ENCODE data around the gene AMZ2. TPM values are rescaled to one million over a fixed set of nuclear protein-coding genes. Genes with fewer than 3 reads are reported as not detected.

AMZ2 gene
- polyA plus RNA-seq, 3 donors = 34.0 to 67.6 (median 67.2) TPM

DNA sequence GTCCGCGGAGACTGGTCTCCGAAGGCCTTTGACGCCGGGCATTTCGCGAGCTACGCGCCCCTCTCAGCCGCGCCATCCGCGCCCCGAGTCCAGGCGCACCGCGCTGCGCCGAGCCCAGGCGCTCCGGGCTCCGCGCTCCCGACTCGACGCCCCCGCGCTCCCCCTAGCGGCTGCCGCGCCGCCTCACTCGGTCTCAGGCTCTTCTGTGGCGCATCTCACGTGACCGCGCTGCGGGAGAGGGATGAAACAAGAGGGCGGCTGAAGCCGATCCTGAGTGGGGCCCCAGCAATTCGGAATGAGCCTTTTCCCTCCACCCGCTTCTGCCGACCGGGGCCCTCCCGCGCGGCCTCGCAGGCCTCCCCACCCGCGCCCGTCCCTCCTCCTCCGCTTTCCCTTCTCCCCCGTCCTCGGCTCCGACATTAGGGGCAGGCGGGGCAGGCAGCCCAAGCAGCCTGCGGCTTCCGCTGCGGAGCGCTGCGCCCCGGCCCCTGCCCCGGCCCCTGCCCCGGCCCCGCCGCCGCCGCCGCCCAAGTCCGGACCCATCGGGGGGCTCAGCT, 42.5 kb upstream of the AMZ2 start:
- Histone ChIP-seq H2AFZ (ENCODE audit: insufficient read depth, low read depth, low read length, poor library complexity, severe bottlenecking) (peak overlapping the region; percentile 79), H3K4me2 (replicated peaks; ENCODE audit: extremely low read depth, low read length, poor library complexity, severe bottlenecking) (peak overlapping the region; percentile 79), H3K4me1 (ENCODE audit: control insufficient read depth in 1 of 2, insufficient read depth in 2 of 2, low read length in 2 of 2) (peaks cover 25 to 34% of the 10 kb centered on the region in 2 donors), H3K27ac (ENCODE audit: low read depth in 1 of 2, low read length in 2 of 2) (peak overlapping the region; percentile 49 to 74), H3K79me2 (ENCODE audit: insufficient read depth, low read length) (no peaks in the 10 kb centered on the region), H3K4me3 (replicated peaks in 1 of 3; ENCODE audit: low read depth in 2 of 3, low read length in 3 of 3) (peak overlapping the region; percentile 69 to 93 (median 80)), H3K9me3 (replicated peaks in 1 of 2; ENCODE audit: control insufficient read depth in 1 of 2, insufficient read depth in 1 of 2, low read length in 2 of 2) (no peaks in the 10 kb centered on the region), H3K27me3 (ENCODE audit: control insufficient read depth in 2 of 2, insufficient read depth in 2 of 2, low read length in 2 of 2) (peaks cover 7 to 32% of the 10 kb centered on the region in 2 donors), H4K20me1 (ENCODE audit: insufficient read depth, low read length) (no peaks in the 10 kb centered on the region), H3K9ac (ENCODE audit: insufficient read depth, low read length, poor library complexity, severe bottlenecking) (peak overlapping the region; percentile 75), H3K36me3 (replicated peaks in 1 of 2; ENCODE audit: control insufficient read depth in 1 of 2, insufficient read depth in 2 of 2, low read length in 2 of 2) (peaks cover 0 to 4% of the 10 kb centered on the region in 2 donors)
- Mint-ChIP-seq H3K27me3 (ENCODE audit: low read depth in 3 of 3) (peaks cover 37 to 58% (median 45%) of the 10 kb centered on the region in 3 donors), H3K4me3 (peak overlapping the region; percentile 90), H3K36me3 (peaks cover 8 to 16% of the 10 kb centered on the region in 2 donors), H3K9me3 (peaks cover 0 to 7% (median 0%) of the 10 kb centered on the region in 7 donors), H3K27ac (peak overlapping the region in 6 of 7 donors; percentile 75 to 92 (median 84)), H3K4me1 (peaks cover 24% of the 10 kb centered on the region)
- peak; percentile 84 to 88 (median 88) for DNase-seq
- under 1% methylated on average over 64 of the region's 71 CpGs for WGBS (ENCODE audit: insufficient coverage)
- intact Hi-C loops (cut with micrococcal nuclease) = loop anchor here in 1 of 2 donors (5.0 kb wide), 1 partner anchor 42 kb away; the partner anchor contains the start of gene AMZ2
- TF ChIP-seq, protein P1, sequence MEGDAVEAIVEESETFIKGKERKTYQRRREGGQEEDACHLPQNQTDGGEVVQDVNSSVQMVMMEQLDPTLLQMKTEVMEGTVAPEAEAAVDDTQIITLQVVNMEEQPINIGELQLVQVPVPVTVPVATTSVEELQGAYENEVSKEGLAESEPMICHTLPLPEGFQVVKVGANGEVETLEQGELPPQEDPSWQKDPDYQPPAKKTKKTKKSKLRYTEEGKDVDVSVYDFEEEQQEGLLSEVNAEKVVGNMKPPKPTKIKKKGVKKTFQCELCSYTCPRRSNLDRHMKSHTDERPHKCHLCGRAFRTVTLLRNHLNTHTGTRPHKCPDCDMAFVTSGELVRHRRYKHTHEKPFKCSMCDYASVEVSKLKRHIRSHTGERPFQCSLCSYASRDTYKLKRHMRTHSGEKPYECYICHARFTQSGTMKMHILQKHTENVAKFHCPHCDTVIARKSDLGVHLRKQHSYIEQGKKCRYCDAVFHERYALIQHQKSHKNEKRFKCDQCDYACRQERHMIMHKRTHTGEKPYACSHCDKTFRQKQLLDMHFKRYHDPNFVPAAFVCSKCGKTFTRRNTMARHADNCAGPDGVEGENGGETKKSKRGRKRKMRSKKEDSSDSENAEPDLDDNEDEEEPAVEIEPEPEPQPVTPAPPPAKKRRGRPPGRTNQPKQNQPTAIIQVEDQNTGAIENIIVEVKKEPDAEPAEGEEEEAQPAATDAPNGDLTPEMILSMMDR (IDR thresholded peaks at IDR 0.05) = peak; percentile 97

DNA sequence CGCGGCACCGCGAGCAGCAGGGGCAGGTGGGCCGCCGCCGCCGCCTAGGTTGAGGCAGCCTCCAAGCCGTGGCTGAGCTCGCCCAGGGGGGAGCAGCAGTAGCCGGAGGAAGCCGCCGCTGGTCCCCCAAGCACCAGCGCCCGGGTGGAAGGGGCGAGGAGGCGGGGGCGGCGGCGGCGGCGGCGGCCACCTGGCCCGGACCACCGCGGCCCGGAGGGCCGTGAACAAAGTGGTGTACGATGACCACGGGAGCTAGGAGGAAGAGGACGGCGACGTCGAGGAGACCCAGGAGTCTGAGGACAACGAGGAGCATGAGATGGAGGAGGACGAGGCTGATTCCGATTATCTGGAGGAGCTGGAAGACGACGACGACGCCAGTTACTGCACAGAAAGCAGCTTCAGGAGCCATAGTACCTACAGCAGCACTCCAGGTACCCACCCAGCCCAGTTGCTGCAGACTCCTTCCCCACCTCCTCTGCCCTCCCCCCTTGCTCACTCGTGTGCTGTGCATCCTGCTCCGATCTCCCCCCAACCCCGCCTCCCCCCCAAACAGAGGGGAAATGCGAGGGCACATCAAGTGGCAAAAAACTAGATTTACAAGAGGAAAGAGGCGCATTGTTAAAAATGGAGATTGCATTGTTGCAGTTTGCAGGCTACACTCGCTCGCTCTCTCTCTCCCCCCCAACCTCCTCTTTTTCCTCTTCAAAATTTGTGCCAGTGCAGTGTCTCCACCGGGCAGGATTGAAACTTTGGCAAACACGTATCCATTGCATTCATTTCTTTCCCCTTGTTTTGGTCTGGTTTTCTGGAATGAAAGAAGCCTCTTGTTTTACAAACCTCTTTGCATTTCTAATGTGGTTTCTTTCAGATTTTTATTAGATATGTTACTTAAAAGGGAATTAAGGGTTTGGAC, 41.8 kb upstream of the AMZ2 start:
- H3K27ac Mint-ChIP-seq = peak overlapping the region in 3 of 7 donors; percentile 62 to 86 (median 78)
- peaks cover 0 to 4% (median 0%) of the 10 kb centered on the region in 7 donors for H3K9me3 Mint-ChIP-seq
- H3K36me3 Mint-ChIP-seq = peaks cover 14 to 20% of the 10 kb centered on the region in 2 donors
- H3K27me3 Mint-ChIP-seq (ENCODE audit: low read depth in 3 of 3) = peaks cover 31 to 51% (median 38%) of the 10 kb centered on the region in 3 donors
- peaks cover 16% of the 10 kb centered on the region for H3K4me1 Mint-ChIP-seq
- no peak for DNase-seq
- peak overlapping the region; percentile 75 for H3K9ac ChIP-seq (ENCODE audit: insufficient read depth, low read length, poor library complexity, severe bottlenecking)
- H3K4me2 ChIP-seq (replicated peaks; ENCODE audit: extremely low read depth, low read length, poor library complexity, severe bottlenecking) = peak overlapping the region; percentile 79
- TF ChIP-seq, protein P1 (IDR thresholded peaks at IDR 0.05) = no peak
- H3K36me3 ChIP-seq (replicated peaks in 1 of 2; ENCODE audit: control insufficient read depth in 1 of 2, insufficient read depth in 2 of 2, low read length in 2 of 2) = peaks cover 0 to 5% of the 10 kb centered on the region in 2 donors
- no peaks in the 10 kb centered on the region for H3K79me2 ChIP-seq (ENCODE audit: insufficient read depth, low read length)
- peak overlapping the region; percentile 90 to 91 for H3K4me3 Mint-ChIP-seq
- intact Hi-C loops (cut with micrococcal nuclease) = loop anchor here (2.0 to 5.0 kb wide), 2 partner anchors 41 kb away; partner anchors contain the start of gene AMZ2 (in 1 of the 2)
- H4K20me1 ChIP-seq (ENCODE audit: insufficient read depth, low read length) = no peaks in the 10 kb centered on the region
- no peak overlapping the region for H3K27ac ChIP-seq (ENCODE audit: low read depth in 1 of 2, low read length in 2 of 2)
- no peaks in the 10 kb centered on the region for H3K9me3 ChIP-seq (replicated peaks in 1 of 2; ENCODE audit: control insufficient read depth in 1 of 2, insufficient read depth in 1 of 2, low read length in 2 of 2)
- under 1% methylated on average over 36 of the region's 50 CpGs for WGBS (ENCODE audit: insufficient coverage)
- H2AFZ ChIP-seq (ENCODE audit: insufficient read depth, low read depth, low read length, poor library complexity, severe bottlenecking) = peak overlapping the region; percentile 79
- peaks cover 5 to 24% of the 10 kb centered on the region in 2 donors for H3K27me3 ChIP-seq (ENCODE audit: control insufficient read depth in 2 of 2, insufficient read depth in 2 of 2, low read length in 2 of 2)
- H3K4me3 ChIP-seq (replicated peaks in 1 of 3; ENCODE audit: low read depth in 2 of 3, low read length in 3 of 3) = peak overlapping the region; percentile 69 to 93 (median 80)
- peaks cover 17 to 26% of the 10 kb centered on the region in 2 donors for H3K4me1 ChIP-seq (ENCODE audit: control insufficient read depth in 1 of 2, insufficient read depth in 2 of 2, low read length in 2 of 2)
